Fibroblast of lung (primary cell): ENCODE data around the gene ACOXL. TPM values are rescaled to one million over a fixed set of nuclear protein-coding genes. Genes with fewer than 3 reads are reported as not detected.

Experiments used
- DNase-seq, 2 donors: peaks; one replicate each; pipeline versions ENCODE4 v3.0.0 to v3.0.0-alpha.2; 2010; ENCODE audit warnings: low read depth in 2 of 2
- H2AFZ ChIP-seq: 2 replicates; pipeline ENCODE4 v1.5.1; 2012; ENCODE audit warnings: low read length, control low read depth, inconsistent platforms
- H3K27ac ChIP-seq: 2 replicates; pipeline ENCODE4 v1.5.1; 2011; ENCODE audit warnings: low read length, control low read depth; ENCODE audit not compliant: insufficient read depth
- H3K27me3 ChIP-seq: 2 replicates; pipeline ENCODE4 v1.5.1; 2011; ENCODE audit warnings: mild to moderate bottlenecking, low read length; ENCODE audit not compliant: control insufficient read depth, insufficient read depth
- H3K36me3 ChIP-seq: 2 replicates; pipeline ENCODE4 v1.5.1; 2011; ENCODE audit warnings: low read length; ENCODE audit not compliant: control insufficient read depth, insufficient read depth
- H3K4me1 ChIP-seq: 2 replicates; pipeline ENCODE4 v1.5.1; 2011; ENCODE audit warnings: low read length; ENCODE audit not compliant: control insufficient read depth, insufficient read depth; ENCODE audit errors: extremely low read depth
- H3K4me2 ChIP-seq: 2 replicates; pipeline ENCODE4 v1.5.1; 2011; ENCODE audit warnings: low read length, control low read depth; ENCODE audit not compliant: insufficient read depth; ENCODE audit errors: extremely low read depth
- H3K4me3 ChIP-seq, 4 experiments: fragments of 200-600 bp in 1 of 4; sonication (generic) in 1 of 4; replicated peaks in 1 of 4; 2 replicates each; pipeline ENCODE4 v1.5.1; 2011 to 2016; ENCODE audit warnings: low read length in 4 of 4, low read depth in 3 of 4, mild to moderate bottlenecking in 3 of 4, control low read depth in 2 of 4, inconsistent platforms in 1 of 4, mixed read lengths in 1 of 4; ENCODE audit not compliant: insufficient read depth in 1 of 4; ENCODE audit errors: control extremely low read depth in 1 of 4
- H3K79me2 ChIP-seq: 2 replicates; pipeline ENCODE4 v1.5.1; 2012; ENCODE audit warnings: mild to moderate bottlenecking, low read length, inconsistent platforms; ENCODE audit not compliant: control insufficient read depth, insufficient read depth
- H3K9ac ChIP-seq: 2 replicates; pipeline ENCODE4 v1.5.1; 2011; ENCODE audit warnings: mild to moderate bottlenecking, low read length, control low read depth; ENCODE audit not compliant: insufficient read depth
- H3K9me3 ChIP-seq: 2 replicates; pipeline ENCODE4 v1.5.1; 2012; ENCODE audit warnings: low read depth, low read length; ENCODE audit not compliant: control insufficient read depth, insufficient read depth
- H4K20me1 ChIP-seq: 2 replicates; pipeline ENCODE4 v1.5.1; 2011; ENCODE audit warnings: low read length; ENCODE audit not compliant: control insufficient read depth, insufficient read depth; ENCODE audit errors: extremely low read depth
- EZH2 ChIP-seq: IDR thresholded peaks from 2 replicates; pipeline ENCODE4 v1.5.1; 2012; ENCODE audit warnings: low read length, control low read depth, mild to moderate bottlenecking; ENCODE audit errors: missing control alignments
- polyA plus RNA-seq, 2 donors: library from polyadenylated mRNA; depleted of rRNA in 1 of 2; stranded (reverse) in 1 of 2; unstranded in 1 of 2; fragments of >200 nt; gene quantifications; 2 replicates each; pipeline ENCODE4 v1.2.1, GENCODE V29; 2011 to 2012; ENCODE audit warnings: missing spikeins in 1 of 2
- total RNA-seq: library from RNA; depleted of rRNA; stranded (reverse); fragments of >200 nt; gene quantifications from 2 replicates; pipeline ENCODE4 v1.2.1, GENCODE V29; 2014
- TF ChIP-seq, protein P1 (sequence below), 2 donors: IDR thresholded peaks in 1 of 2; conservative IDR thresholded peaks in 1 of 2; 1 replicate in 1 of 2; 2 replicates in 1 of 2; pipeline ENCODE4 v1.5.1; 2011 to 2012; ENCODE audit warnings: low read length in 2 of 2, control low read depth in 1 of 2, inconsistent platforms in 1 of 2, low read depth in 1 of 2, mild to moderate bottlenecking in 1 of 2

Gene ACOXL
- total and polyA plus RNA-seq, 2 donors (not counting 1 experiment from before 2014, with no cell fraction given): not detected

DNA sequence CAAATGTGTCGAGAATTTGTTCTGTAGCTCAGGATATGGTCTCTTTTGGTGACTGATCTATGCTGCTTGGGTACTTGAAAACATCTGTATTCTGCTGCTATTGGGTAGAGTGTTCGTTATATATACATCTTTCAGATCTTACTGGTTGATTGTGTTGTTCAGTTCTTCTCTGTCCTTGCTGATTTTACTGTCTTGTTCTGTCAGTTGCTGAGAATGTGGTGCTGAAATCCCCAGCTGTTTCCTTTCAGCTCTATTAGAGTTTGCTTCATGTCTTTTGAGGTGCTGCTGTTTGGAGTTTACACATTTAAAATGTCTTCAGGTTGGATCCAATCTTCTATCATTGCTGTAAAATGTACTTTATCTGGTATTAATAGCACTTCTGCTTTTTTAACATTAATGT, 401.2 kb downstream of the ACOXL start:
- H3K27ac ChIP-seq: no peak overlapping the region
- no peak for TF ChIP-seq EZH2
- H3K79me2 ChIP-seq: no peaks in the 10 kb centered on the region
- no peak overlapping the region for H3K4me2 ChIP-seq
- H3K9ac ChIP-seq: no peak overlapping the region
- no peak overlapping the region for H3K4me3 ChIP-seq
- H3K9me3 ChIP-seq: no peaks in the 10 kb centered on the region
- H3K4me1 ChIP-seq: no peaks in the 10 kb centered on the region
- no peaks in the 10 kb centered on the region for H4K20me1 ChIP-seq
- no peaks in the 10 kb centered on the region for H3K27me3 ChIP-seq
- H3K36me3 ChIP-seq: no peaks in the 10 kb centered on the region
- H2AFZ ChIP-seq: no peak overlapping the region
- no peak for DNase-seq

DNA sequence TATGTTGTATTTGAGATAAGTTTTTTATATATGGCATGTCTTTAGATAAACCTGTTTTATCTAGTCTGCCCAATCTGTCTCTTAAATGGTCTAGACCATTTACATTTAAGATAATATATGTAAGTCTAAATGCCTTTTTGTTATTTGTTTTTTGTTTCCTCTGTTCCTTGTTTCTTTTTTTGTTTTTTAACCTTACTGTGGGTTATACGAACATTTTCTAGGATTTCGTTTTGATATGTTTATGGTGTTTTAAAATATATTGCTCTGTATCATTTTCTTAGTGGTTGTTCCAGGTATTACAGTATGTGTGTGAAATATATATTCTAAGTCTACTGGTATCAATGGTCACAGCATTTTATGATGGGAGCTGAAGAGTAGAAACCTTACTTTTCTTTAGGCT, 401.7 kb downstream of the ACOXL start:
- no peaks in the 10 kb centered on the region for H3K79me2 ChIP-seq

DNA sequence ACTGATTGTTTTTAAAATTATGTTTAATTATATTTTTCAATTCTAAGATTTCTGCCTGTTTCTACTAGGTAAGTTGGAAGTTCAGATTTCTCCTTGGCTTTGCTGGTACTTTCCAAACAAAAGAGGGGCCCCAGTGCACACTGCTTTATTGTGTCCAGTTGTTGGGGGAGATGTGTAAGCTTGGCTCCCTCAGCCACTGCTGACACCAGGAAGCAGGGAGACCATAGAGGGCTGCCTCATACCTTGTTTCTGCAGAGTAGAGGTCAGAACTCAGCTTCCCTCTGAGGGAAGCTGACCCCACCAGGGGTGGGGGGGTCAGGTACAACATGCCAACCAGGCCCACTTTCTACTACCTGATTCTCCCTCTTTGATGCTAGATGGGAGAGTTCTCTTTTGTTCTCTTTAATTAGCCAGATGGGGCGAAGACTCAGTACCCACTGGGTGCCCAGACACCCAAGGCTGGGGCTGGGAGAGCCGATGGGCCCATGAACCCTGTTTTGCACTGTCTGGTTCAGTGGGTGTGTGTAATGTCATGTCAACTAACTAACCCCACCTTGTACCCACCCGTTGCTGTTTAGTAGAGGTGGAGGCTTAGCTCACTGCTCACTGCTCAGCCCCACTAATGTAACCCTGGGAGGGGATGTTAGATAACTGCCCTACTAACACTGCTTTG, 403.0 kb downstream of the ACOXL start:
- no peak for DNase-seq
- H3K4me2 ChIP-seq: no peak overlapping the region
- H3K27me3 ChIP-seq: no peaks in the 10 kb centered on the region
- H3K4me1 ChIP-seq: no peaks in the 10 kb centered on the region
- no peak overlapping the region for H3K27ac ChIP-seq
- no peak overlapping the region for H3K4me3 ChIP-seq
- H3K9ac ChIP-seq: no peak overlapping the region
- no peaks in the 10 kb centered on the region for H3K9me3 ChIP-seq
- TF ChIP-seq, protein P1, sequence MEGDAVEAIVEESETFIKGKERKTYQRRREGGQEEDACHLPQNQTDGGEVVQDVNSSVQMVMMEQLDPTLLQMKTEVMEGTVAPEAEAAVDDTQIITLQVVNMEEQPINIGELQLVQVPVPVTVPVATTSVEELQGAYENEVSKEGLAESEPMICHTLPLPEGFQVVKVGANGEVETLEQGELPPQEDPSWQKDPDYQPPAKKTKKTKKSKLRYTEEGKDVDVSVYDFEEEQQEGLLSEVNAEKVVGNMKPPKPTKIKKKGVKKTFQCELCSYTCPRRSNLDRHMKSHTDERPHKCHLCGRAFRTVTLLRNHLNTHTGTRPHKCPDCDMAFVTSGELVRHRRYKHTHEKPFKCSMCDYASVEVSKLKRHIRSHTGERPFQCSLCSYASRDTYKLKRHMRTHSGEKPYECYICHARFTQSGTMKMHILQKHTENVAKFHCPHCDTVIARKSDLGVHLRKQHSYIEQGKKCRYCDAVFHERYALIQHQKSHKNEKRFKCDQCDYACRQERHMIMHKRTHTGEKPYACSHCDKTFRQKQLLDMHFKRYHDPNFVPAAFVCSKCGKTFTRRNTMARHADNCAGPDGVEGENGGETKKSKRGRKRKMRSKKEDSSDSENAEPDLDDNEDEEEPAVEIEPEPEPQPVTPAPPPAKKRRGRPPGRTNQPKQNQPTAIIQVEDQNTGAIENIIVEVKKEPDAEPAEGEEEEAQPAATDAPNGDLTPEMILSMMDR (conservative IDR thresholded peaks at IDR 0.05 in 1 of 2, IDR thresholded peaks at IDR 0.05 in 1 of 2; ENCODE audit: low read depth in 1 of 2, low read length in 2 of 2): no peak
- no peak for TF ChIP-seq EZH2
- no peak overlapping the region for H2AFZ ChIP-seq
- no peaks in the 10 kb centered on the region for H3K36me3 ChIP-seq
- no peaks in the 10 kb centered on the region for H4K20me1 ChIP-seq
- no peaks in the 10 kb centered on the region for H3K79me2 ChIP-seq

More for the DNA sequence above, 401.7 kb downstream of the ACOXL start:
- Histone ChIP-seq H3K9me3 (no peaks in the 10 kb centered on the region), H3K27ac (no peak overlapping the region), H3K4me3 (no peak overlapping the region), H3K36me3 (no peaks in the 10 kb centered on the region), H3K4me2 (no peak overlapping the region), H3K4me1 (no peaks in the 10 kb centered on the region), H2AFZ (no peak overlapping the region), H4K20me1 (no peaks in the 10 kb centered on the region), H3K27me3 (no peaks in the 10 kb centered on the region), H3K9ac (no peak overlapping the region)
- TF ChIP-seq EZH2: no peak
- TF ChIP-seq, protein P1 (conservative IDR thresholded peaks at IDR 0.05 in 1 of 2, IDR thresholded peaks at IDR 0.05 in 1 of 2; ENCODE audit: low read depth in 1 of 2, low read length in 2 of 2): no peak
- no peak for DNase-seq
